Stimulated activated naive CD4-positive, alpha-beta T cell treated with Interleukin-2 at 50 U/mL for 16 hours (primary cell): ENCODE results near the gene FGF21.
"Not testable (repeated sequence)": the region's sequence is repeated elsewhere in the genome, so short reads cannot be mapped to it uniquely, and the experiment has no call there.

Experiments used
- DNase-seq: peaks from one replicate; lab custom pipeline; 2025; lab: John Stamatoyannopoulos, UW

FGF21 gene

DNA sequence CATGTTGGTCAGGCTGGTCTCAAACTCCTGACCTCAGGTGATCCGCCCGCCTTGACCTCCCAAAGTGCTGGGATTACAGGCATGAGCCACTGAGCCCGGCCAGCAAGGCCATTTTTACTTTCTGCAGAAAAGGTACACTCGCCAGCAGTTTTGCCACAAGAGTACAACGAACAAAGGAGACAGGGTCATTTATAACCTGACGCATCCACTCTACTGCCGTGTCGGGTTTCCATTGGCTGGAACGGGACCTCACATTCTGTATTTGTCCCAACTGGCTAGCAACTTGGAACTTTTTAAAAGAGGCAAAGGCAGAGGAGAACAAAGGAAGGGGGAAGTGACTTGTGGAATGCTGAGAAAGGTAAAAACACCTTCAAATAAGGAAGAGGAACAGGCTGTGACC is 32.0 kb downstream of the FGF21 start:
- DNase-seq, result not testable (repeated sequence)

GRCh38 chr19:48793271-48793670 is 37.9 kb downstream of the FGF21 start:
- DNase-seq, result no peak

GRCh38 chr19:48794291-48794690 is 39.0 kb downstream of the FGF21 start:
- no peak for DNase-seq

DNA sequence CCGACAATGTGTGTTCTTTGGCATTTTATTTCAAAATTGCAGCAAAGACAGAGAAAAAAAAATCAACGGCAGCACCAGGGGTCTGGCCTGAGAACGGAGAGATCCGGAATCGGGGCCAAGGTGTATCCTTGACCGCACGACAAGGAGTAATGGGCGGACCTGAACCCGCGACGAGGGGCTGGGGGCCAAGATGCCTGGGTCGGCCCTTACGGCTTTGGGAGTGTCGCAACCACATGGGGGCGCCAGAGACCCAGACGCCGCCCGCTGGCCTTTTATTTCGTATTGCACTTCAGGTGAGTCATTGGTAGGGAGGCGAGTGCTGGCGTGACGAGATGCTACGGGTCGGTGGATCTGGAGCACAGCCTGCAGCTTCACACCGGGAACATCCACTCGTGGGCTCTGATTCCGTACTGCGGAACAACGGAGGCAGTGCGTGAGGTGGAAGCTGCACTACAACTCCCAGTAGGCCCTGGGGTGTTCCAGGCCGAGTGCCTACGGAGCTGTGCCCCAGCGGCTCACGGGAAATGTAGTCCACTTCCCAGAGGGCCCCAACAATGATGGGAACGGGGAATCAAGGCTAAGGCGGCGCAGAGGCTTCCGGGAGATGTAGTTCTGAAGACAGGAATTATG is 39.8 kb downstream of the FGF21 start:
- peak; percentile 83 for DNase-seq

DNA sequence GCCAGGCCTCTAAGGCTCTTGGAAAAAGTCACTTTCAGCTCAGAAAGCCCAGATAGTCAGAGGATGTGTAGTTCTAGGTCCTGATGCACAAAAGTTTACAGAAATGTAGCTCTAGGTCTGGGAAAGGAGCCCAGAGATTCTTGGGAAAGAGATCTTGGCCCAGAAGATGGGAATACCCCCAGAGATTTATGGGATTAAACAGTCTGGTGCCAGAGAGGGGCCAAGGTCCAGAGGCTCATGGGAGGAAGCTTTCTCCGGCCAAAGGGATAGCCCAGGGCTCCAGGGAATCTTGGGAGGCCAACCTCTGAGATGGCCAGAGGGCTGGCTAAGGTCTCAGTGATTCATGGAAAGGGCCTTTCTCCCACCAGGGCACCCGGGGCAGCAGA is 40.4 kb downstream of the FGF21 start:
- DNase-seq, result no peak

- no peak for DNase-seq
Observed at GRCh38 chr19:48796298-48797083, 41.2 kb downstream of the FGF21 start.

DNA sequence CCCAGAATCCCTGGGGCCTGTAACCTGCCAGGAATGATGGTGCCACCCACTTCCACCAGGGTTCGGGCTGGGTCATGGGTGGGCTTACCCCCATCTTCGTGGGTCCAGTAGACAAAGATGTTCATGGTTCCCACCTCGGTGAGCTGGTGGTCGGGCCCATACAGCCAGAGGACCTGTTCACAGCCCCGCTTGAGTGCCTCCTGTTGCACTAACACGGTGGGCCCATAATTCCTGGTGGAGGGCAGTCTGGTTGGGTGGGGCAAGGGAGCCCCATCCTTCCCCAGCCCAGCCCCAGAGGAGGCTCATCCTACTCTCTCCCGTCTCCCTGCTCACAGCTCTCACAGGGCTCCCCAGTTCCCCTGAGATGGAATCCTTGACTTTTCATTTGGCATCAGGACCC is 41.8 kb downstream of the FGF21 start:
- no peak for DNase-seq

DNA sequence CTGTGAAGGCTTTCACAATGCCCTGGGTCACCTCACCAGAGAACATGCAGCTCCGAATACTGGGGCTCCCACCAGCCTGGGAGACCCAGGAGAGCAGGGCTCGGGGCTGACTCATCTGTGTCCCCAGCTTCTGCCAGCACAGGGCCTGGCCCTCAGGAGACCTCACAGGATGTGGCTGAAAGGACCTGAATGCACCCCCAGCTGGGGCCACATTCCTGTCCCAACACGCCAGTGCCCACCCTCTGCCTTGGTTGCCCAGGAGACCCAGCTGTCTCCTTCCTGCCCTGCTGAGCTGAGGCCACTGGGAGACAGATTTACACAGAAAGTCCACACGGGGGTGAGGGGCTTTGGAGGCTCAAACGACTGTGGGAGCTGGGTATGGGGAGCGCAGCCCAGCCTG is 43.6 kb downstream of the FGF21 start:
- no peak for DNase-seq

GRCh38 chr19:48799358-48800300 is 44.3 kb downstream of the FGF21 start:
- DNase-seq, result no peak

DNA sequence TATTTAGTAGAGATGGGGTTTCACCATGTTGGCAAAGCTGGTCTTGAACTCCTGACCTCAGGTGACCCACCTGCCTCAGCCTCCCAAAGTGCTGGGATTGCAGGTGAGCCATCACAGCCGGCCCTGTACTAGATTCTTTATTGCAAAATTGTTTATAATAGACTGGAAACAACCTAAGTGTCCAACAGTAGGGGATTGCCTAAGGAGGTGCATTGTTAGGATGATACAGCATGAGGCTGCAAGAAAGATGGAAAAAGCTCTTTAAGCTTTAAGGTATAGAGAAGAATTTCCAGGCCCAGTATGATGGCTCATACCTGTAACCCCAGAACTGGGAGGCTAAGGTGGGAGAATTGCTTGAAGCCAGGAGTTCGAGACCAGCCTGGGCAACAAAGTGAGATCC is 47.3 kb downstream of the FGF21 start:
- DNase-seq, result no peak

DNA sequence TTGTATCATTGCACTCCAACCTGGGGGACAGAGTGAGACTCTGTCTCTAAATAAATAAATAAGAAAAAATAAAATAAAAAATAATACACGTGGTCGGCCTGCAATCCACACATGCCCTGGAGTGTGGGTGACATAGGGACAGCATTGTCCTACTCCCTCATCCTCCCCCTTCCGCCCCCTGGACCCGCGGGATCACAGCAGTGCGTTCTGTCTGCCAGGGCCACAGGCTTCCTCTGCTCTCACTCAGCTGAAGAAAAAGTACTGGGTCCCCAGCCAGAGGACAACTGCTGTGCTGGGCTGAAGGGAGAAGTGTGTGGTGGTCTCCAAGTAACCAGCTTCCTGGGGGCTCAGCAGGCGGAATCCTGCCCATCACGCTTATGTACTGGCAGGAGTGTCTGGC is 49.2 kb downstream of the FGF21 start:
- DNase-seq, result no peak

- no peak for DNase-seq
Observed at GRCh38 chr19:48805452-48805851, 50.1 kb downstream of the FGF21 start.

DNA sequence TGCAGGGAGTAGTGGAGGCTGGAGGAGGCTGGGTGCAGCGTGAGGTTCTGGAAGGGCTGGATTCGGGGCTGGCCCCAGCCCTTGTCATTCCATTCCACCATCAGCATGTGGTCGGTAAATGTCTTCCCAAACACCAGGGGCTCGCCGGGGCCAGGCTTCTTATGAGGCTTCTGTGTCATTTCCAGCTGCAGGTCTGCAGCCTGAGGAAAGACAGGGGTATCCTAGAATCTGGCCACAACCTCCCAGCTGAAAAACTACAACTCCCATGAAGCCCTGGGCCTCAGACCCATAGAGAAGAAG is 51.1 kb downstream of the FGF21 start:
- DNase-seq, result no peak

- peak; percentile 17 for DNase-seq
Observed at GRCh38 chr19:48806818-48807589, 51.7 kb downstream of the FGF21 start.

DNA sequence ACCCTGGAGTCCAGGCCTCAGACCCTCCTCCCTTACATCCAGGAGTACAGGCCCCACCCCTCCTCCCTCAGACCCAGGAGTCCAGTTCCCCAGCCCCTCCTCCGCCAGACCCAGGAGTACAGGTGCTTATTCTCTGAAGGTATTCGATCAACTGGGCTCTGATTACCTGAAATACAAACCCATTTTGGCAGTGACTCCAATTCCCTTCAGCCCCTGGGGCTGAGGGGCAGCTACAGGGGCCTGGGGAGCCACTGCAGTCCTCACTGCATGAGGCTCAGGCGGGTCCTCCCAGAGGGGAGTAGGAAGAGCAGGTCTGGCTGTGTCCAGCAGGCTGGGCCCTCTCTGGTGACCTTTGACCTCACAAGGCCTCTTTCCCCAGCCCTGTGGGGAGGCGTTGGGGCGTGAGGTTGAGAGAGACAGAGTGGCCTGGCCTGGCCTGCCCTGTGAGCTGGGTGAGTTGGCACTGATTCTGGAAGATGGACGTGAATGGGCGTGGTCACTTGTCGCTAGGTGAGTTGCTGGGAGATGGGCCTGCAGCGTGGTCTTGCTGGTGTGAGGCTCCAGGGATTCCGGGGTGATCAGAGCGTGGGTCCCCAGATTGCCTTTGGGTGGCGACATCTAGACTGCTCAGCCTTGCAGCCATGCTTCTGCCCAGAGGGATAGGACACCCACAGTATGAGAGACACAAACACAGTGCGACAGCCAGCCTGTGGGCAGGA is 52.4 kb downstream of the FGF21 start:
- DNase-seq, result no peak
